Colonic mucosa (tissue), 4 donors: ENCODE data around the gene KIF19. TPM values are rescaled to one million over a fixed set of nuclear protein-coding genes. Genes with fewer than 3 reads are reported as not detected.
"Not testable (repeated sequence)": the region's sequence is repeated elsewhere in the genome, so short reads cannot be mapped to it uniquely, and the experiment has no call there.

Experiments used
- DNase-seq: peaks from one replicate; pipeline ENCODE4 v3.0.0-alpha.2; 2020
- H3K27ac ChIP-seq: fragments of 200-600 bp; one replicate; pipeline ENCODE4 v1.8.0; 2021
- H3K27me3 ChIP-seq: fragments of 200-600 bp; one replicate; pipeline ENCODE4 v1.8.0; 2021
- H3K36me3 ChIP-seq: fragments of 200-600 bp; one replicate; pipeline ENCODE4 v1.8.0; 2021
- H3K4me1 ChIP-seq: fragments of 200-600 bp; one replicate; pipeline ENCODE4 v1.8.0; 2021; ENCODE audit warnings: mild to moderate bottlenecking
- H3K4me3 ChIP-seq: fragments of 200-600 bp; one replicate; pipeline ENCODE4 v1.8.0; 2021
- H3K9ac ChIP-seq, 2 donors: one replicate each; pipeline ENCODE4 v1.7.0; 2013; ENCODE audit warnings: control low read depth in 2 of 2, low read depth in 2 of 2, low read length in 2 of 2
- H3K9me3 ChIP-seq: fragments of 200-600 bp; one replicate; pipeline ENCODE4 v1.8.0; 2021
- CTCF ChIP-seq: fragments of 200-600 bp; IDR thresholded peaks from one replicate; pipeline ENCODE4 v1.8.0; 2022; ENCODE audit warnings: antibody characterized with exemption, mild to moderate bottlenecking
- intact Hi-C: fragments of 100-400 bp; cut with DNase I; formaldehyde crosslinking; loops from one replicate; pipeline ENCODE4 v1.14.1; 2022
- total RNA-seq, 2 donors: library from RNA; stranded (reverse); fragmentation: NEBNext Ultra II Directional in 1 of 2; extraction: Animal tissue kit (Norgen Biotek cat#: 25700) in 1 of 2; gene quantifications; one replicate each; pipeline ENCODE4 v1.2.1, GENCODE V29; 2021
- donor health status: healthy.
- donor health status: DM: no; HTN: no; CAD: no.
- donor health status: DM: no; HTN: no; CAD: no.

KIF19 gene
- 1 to 10 TPM; 2.6 to 3.2 TPM for total RNA-seq

- Histone ChIP-seq H3K36me3 (no peaks in the 10 kb centered on the region), H3K9ac (peak within 1 kb of the TSS in 1 of 2 donors; percentile 35), H3K27ac (no peak within 1 kb of the TSS), H3K9me3 (no peaks in the 10 kb centered on the region), H3K27me3 (peaks cover 21% of the 10 kb centered on the region), H3K4me1 (no peaks in the 10 kb centered on the region), H3K4me3 (peak within 1 kb of the TSS; percentile 27)
- DNase-seq = peak; percentile 36
- intact Hi-C loops = no loop called here
- TF ChIP-seq CTCF = no peak
Observed at GRCh38 chr17:74325743-74326379, at the start of gene KIF19. Gene KIF19, plus strand, starts transcription at chr17:74326226. Its CDS starts 124 bp downstream, at chr17:74326350.

DNA sequence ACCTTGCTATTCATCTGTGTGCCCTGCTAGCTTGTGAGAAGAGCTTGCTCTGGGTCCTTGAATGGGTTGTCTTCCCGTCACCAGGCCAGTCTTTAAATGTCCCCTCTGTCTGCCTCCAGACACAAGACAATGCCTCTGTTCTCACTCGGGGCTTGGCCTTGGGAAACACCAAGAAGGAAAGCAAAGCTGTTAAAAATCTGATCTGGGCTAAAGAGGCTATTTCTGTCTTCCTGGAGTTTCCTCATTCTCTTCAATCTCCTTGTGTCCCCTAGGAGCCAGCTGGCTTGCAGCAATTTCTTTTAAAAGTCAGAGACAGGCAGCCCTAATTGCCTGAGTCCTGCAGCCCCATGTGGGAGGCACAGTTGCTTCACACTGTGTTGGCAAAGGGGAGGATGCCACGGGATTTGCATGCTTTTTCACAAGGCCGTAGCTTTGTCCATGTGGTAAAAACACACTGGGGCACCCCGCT, 49.5 kb upstream of the KIF19 start:
- Histone ChIP-seq H3K4me3 (no peak overlapping the region), H3K4me1 (no peaks in the 10 kb centered on the region), H3K27ac (no peak overlapping the region), H3K9me3 (no peaks in the 10 kb centered on the region), H3K27me3 (no peaks in the 10 kb centered on the region), H3K9ac (no peak overlapping the region), H3K36me3 (no peaks in the 10 kb centered on the region)
- intact Hi-C loops = no loop called here
- no peak for DNase-seq
- no peak for TF ChIP-seq CTCF

DNA sequence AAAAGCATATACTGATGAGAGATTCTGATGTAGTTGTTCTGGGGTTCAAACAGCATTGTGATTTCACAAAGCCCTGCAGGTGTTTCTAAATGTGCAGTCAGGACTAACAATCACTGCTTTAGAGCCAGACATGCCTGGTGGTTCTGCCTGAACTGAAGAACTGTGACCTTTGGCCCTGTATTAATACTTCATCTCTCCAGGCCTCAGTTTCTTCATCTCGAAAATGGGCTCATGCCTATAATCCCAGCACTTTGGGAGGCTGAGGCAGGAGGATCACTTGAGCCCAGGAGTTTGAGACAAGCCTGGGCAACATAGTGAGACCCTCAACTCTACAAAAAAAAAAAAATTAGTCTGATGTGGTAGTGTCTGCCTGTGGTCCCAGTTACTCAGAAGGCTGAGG, 48.1 kb upstream of the KIF19 start:
- intact Hi-C loops = no loop called here
- no peaks in the 10 kb centered on the region for H3K27me3 ChIP-seq

GRCh38 chr17:74279617-74280016, 46.4 kb upstream of the KIF19 start:
- H3K9ac ChIP-seq, H3K36me3 ChIP-seq, H3K9me3 ChIP-seq, H3K27me3 ChIP-seq, H3K27ac ChIP-seq, DNase-seq, intact Hi-C loops, H3K4me1 ChIP-seq, H3K4me3 ChIP-seq: not testable (repeated sequence)

More for the DNA sequence above, 48.1 kb upstream of the KIF19 start:
- H3K9ac ChIP-seq = no peak overlapping the region
- no peak for TF ChIP-seq CTCF
- no peaks in the 10 kb centered on the region for H3K9me3 ChIP-seq
- no peaks in the 10 kb centered on the region for H3K4me1 ChIP-seq
- H3K27ac ChIP-seq = no peak overlapping the region
- no peak for DNase-seq
- H3K4me3 ChIP-seq = no peak overlapping the region
- H3K36me3 ChIP-seq = no peaks in the 10 kb centered on the region

- Histone ChIP-seq H3K9me3 (no peaks in the 10 kb centered on the region), H3K27me3 (no peaks in the 10 kb centered on the region), H3K4me1 (no peaks in the 10 kb centered on the region), H3K9ac (no peak overlapping the region), H3K4me3 (no peak overlapping the region), H3K36me3 (no peaks in the 10 kb centered on the region), H3K27ac (no peak overlapping the region)
- no peak for TF ChIP-seq CTCF
- DNase-seq = no peak
- intact Hi-C loops = no loop called here
Observed at GRCh38 chr17:74280093-74280513, 45.9 kb upstream of the KIF19 start.

GRCh38 chr17:74281799-74282198, 44.2 kb upstream of the KIF19 start:
- Histone ChIP-seq H3K9ac (no peak overlapping the region), H3K4me3 (no peak overlapping the region), H3K9me3 (no peaks in the 10 kb centered on the region), H3K36me3 (no peaks in the 10 kb centered on the region), H3K27ac (no peak overlapping the region), H3K27me3 (no peaks in the 10 kb centered on the region), H3K4me1 (no peaks in the 10 kb centered on the region)
- no peak for DNase-seq
- intact Hi-C loops = no loop called here
- no peak for TF ChIP-seq CTCF

DNA sequence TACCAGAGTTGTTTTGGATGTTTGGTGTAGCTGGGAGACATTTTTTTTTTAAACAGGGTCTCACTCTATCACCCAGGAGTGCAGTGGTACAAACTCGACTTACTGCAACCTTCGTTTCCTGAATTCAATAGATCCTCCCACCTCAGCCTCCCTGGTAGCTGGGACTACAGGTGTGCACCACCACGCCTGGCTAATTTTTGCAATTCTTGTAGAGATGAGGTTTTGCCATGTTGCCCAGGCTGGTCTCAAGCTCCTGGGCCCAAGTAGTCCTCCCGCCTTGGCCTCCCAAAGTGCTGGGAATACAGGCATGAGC, 43.8 kb upstream of the KIF19 start:
- H3K27me3 ChIP-seq, H3K36me3 ChIP-seq, DNase-seq, H3K4me1 ChIP-seq, intact Hi-C loops, H3K9me3 ChIP-seq, H3K4me3 ChIP-seq, H3K9ac ChIP-seq, H3K27ac ChIP-seq: not testable (repeated sequence)
